AG09309 (cell line): ENCODE results near the gene TMEM207.

Experiments used
- DNase-seq: peaks from one replicate; pipeline ENCODE4 v3.0.0-alpha.2; 2010; ENCODE audit warnings: low read depth
- H3K4me3 ChIP-seq: 2 replicates; pipeline ENCODE4 v1.5.1; 2011; ENCODE audit warnings: mild to moderate bottlenecking, low read depth, low read length, moderate library complexity; ENCODE audit not compliant: control insufficient read depth
- TF ChIP-seq, protein P1 (sequence below): IDR thresholded peaks from 2 replicates; pipeline ENCODE4 v1.5.1; 2011; ENCODE audit warnings: mild to moderate bottlenecking, low read depth, low read length, inconsistent platforms; ENCODE audit not compliant: insufficient read depth, control insufficient read depth; ENCODE audit errors: missing control alignments

TMEM207 gene

DNA sequence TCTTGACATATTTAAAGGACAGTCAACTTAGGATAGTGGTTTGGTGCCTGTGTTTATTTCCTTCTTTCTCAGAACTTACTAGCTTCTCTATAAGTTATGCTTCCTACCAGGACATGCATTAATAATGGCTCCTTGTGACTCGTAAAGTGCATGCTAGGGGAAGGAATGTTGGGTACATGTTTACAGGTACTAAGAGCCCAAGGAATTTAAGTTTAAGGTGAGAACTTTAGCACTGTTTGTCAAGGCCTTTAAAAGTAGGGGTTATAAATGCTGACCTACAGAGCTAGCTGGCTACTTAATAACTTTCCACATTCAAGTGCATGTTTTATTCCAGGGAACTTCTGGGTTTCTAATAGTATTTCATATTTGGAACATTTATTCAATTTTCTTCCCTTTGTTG lies at the start of gene TMEM207:
Gene TMEM207 (minus strand): TSS at position 101 of the 400 bp plus-strand sequence. CDS start 92 bp downstream, at position 9.
- DNase-seq = no peak
- no peak within 1 kb of the TSS for H3K4me3 ChIP-seq
- TF ChIP-seq, protein P1, sequence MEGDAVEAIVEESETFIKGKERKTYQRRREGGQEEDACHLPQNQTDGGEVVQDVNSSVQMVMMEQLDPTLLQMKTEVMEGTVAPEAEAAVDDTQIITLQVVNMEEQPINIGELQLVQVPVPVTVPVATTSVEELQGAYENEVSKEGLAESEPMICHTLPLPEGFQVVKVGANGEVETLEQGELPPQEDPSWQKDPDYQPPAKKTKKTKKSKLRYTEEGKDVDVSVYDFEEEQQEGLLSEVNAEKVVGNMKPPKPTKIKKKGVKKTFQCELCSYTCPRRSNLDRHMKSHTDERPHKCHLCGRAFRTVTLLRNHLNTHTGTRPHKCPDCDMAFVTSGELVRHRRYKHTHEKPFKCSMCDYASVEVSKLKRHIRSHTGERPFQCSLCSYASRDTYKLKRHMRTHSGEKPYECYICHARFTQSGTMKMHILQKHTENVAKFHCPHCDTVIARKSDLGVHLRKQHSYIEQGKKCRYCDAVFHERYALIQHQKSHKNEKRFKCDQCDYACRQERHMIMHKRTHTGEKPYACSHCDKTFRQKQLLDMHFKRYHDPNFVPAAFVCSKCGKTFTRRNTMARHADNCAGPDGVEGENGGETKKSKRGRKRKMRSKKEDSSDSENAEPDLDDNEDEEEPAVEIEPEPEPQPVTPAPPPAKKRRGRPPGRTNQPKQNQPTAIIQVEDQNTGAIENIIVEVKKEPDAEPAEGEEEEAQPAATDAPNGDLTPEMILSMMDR = no peak

DNA sequence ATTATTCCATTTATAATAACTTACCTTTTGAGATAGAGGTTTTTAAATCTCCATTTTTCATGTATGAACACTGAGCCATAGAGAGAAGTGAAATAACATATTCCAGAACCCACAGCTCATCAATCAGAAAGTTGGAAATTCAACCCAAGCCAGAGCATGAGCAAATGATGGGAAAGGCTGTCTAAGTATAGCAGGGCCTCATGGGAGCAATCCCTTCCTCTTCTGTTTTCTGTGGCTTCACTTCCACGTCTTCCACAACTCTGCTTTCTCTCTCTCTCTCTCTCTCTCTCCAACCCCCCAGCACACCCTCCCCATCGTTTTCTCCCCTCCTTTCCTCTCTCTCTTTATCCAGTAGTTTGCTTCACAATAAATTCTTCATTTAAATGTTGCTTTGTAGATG lies 49.4 kb upstream of the TMEM207 start:
- no peak for DNase-seq
- H3K4me3 ChIP-seq = no peak overlapping the region
- TF ChIP-seq, protein P1 = no peak

DNA sequence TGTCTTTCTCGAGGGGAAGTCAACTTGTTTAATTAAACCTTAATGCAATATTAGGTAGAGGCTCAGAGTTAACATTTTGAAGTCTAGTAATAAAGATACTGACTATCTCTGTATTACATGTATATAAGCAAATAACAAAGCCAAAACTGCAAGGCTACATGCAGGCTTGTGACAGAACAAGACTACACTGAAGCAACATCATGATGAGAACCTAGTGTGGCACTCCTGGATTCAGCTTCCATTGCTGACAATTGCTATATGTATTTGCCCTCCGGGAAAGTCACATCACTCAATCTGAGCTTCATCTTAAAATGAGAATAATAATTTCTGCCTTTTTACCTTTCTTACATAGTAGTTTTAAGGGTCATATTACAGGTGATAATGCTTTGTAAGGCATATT lies 48.6 kb upstream of the TMEM207 start:
- TF ChIP-seq, protein P1 = no peak
- no peak for DNase-seq
- H3K4me3 ChIP-seq = no peak overlapping the region

DNA sequence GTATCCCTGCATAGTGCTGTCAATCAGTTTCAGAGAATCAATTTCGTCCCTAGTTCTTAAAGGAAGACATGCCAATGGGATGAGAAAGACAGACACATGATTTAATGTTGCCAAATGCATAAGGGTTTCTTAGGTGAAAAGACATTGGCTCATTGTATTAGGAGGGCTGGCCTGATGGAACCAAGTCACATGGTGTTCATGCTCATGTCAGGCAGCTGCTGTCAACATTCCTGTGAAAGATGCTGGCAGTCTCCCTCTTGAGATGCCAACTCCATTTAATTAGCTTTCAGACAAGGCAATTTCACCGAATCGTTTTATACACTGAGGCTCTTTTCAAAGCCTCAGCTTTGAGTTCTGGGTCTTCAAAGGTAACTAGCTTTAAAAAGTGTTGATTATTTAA lies 48.1 kb upstream of the TMEM207 start:
- TF ChIP-seq, protein P1 = no peak
- DNase-seq = no peak
- H3K4me3 ChIP-seq = no peak overlapping the region

DNA sequence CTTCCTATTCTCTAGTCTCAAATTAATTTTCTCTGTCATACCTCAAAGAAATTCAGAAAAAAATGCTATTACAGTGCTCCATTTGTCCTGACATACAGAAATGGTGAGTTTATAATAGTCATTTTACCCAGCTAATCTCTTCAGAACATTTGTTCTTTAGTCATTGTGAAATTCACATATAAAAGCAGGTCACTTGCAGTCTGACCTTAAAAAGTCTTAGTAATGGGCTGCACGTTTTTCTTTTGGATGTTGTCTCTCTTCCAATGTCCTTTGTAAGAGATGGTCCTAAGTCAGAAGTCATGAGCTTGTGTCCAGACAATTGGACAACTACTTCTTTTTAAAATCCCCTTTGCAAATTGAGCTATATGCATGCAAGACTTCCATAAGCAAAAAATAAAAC lies 47.2 kb upstream of the TMEM207 start:
- TF ChIP-seq, protein P1 = no peak
- no peak for DNase-seq
- no peak overlapping the region for H3K4me3 ChIP-seq

DNA sequence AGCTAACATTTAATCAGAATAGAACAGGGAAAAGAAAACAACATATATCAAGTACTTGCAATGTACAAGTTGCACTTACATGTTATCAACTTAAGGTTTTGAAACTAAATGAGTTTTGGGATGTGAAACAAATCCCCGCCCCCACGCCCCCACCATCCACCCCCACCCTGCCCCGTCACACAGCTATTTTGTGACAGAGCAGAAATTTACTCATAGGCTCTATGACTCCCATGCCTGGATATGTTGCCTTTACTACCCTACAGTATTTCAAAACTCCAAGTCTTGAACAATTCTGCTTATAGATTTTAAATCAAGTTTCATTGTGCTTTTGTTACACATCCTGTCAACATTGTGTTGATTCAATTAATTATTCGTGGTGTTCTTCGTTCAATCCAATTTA lies 46.1 kb upstream of the TMEM207 start:
- no peak overlapping the region for H3K4me3 ChIP-seq
- TF ChIP-seq, protein P1 = no peak
- DNase-seq = no peak

DNA sequence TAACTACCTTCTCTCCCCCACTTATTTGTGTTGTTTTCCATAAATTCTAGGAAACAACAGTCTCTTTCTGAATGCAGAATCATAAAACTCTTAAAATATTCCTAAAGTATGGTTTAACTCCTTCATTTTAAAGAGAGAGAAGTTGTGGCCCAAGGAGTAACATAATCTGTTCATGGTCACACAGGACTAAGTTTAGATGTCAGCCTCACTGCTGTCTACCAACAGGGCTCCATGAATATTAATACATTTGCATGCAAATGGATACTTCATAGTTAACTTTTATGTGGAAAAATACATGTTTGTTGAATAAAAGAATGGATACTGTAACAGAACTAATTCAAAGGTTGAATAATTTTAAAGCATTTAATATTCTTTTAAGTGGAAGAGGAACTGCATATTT lies 45.7 kb upstream of the TMEM207 start:
- TF ChIP-seq, protein P1 = no peak
- no peak overlapping the region for H3K4me3 ChIP-seq
- no peak for DNase-seq
